Transverse colon (tissue), 4 donors: ENCODE data around the gene RGS11.
"Not testable (repeated sequence)": the region's sequence is repeated elsewhere in the genome, so short reads cannot be mapped to it uniquely, and the experiment has no call there.

Experiments used
- EP300 ChIP-seq: sonication (generic); formaldehyde crosslinking; IDR thresholded peaks from one replicate; pipeline ENCODE4 v1.6.1; 2017; ENCODE audit warnings: antibody characterized with exemption, low read depth
- POLR2AphosphoS5 ChIP-seq, 3 donors: sonication (generic); formaldehyde crosslinking; IDR thresholded peaks; one replicate each; pipeline ENCODE4 v1.6.1; 2016; ENCODE audit warnings: antibody characterized with exemption in 3 of 3
- TF ChIP-seq, protein P1 (sequence below), 5 experiments: fragments of 200-600 bp in 3 of 5; fragments of 450-650 bp in 2 of 5; sonication (generic) in 3 of 5; IDR thresholded peaks; 1 replicate in 2 of 5; 2 replicates in 3 of 5; pipeline ENCODE4 v1.5.1; 2016 to 2017; ENCODE audit warnings: antibody characterized with exemption in 5 of 5, inconsistent platforms in 3 of 5, mild to moderate bottlenecking in 2 of 5, moderate library complexity in 1 of 5

DNA sequence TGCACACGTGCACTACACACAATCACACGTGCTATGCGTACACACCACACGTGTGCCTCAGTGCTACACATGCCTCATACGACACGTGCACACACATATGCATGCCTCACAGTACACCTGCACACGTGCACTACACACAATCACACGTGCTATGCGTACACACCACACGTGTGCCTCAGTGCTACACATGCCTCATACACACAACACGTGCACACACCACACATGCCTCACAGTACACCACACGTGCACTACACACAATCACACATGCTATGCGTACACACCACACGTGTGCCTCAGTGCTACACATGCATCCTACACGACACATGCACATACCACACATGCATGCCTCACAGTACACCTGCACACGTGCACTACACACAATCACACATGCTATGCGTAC is 8.2 kb downstream of the RGS11 start:
- TF ChIP-seq, protein P1, sequence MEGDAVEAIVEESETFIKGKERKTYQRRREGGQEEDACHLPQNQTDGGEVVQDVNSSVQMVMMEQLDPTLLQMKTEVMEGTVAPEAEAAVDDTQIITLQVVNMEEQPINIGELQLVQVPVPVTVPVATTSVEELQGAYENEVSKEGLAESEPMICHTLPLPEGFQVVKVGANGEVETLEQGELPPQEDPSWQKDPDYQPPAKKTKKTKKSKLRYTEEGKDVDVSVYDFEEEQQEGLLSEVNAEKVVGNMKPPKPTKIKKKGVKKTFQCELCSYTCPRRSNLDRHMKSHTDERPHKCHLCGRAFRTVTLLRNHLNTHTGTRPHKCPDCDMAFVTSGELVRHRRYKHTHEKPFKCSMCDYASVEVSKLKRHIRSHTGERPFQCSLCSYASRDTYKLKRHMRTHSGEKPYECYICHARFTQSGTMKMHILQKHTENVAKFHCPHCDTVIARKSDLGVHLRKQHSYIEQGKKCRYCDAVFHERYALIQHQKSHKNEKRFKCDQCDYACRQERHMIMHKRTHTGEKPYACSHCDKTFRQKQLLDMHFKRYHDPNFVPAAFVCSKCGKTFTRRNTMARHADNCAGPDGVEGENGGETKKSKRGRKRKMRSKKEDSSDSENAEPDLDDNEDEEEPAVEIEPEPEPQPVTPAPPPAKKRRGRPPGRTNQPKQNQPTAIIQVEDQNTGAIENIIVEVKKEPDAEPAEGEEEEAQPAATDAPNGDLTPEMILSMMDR (IDR thresholded peaks at IDR 0.05), result not testable (repeated sequence)
- not testable (repeated sequence) for TF ChIP-seq POLR2AphosphoS5 (IDR thresholded peaks at IDR 0.05); EP300
